ENCODE data around the gene WEE2.

GRCh38 chr7:141700296-141700847 is 7.8 kb upstream of the WEE2 start:
- TF ChIP-seq POLR2AphosphoS5 (IDR thresholded peaks at IDR 0.05; ENCODE audit: low read depth, low read length) (no peak), TAF1 (IDR thresholded peaks at IDR 0.05; ENCODE audit: borderline replicate concordance, insufficient read depth, low read length) (no peak), REST (IDR thresholded peaks at IDR 0.05; ENCODE audit: insufficient read depth in 1 of 2, low read depth in 2 of 2, low read length in 2 of 2) (no peak), SIN3A (IDR thresholded peaks at IDR 0.05; ENCODE audit: borderline replicate concordance, insufficient read depth, low read length) (no peak)

Measured in PFSK-1 (cell line).